GM13977 (cell line): Measurements from ENCODE around the gene CALML6.

Source experiments
- DNase-seq: peaks from one replicate; pipeline ENCODE4 v3.0.0; 2012; ENCODE audit warnings: low spot score
- CTCF ChIP-seq: IDR thresholded peaks from 2 replicates; pipeline ENCODE4 v1.5.1; 2012; ENCODE audit warnings: mild to moderate bottlenecking, control low read depth; ENCODE audit not compliant: insufficient read depth; ENCODE audit errors: extremely low read depth, missing control alignments
- in situ Hi-C: fragments of 300-500 bp; cut with MboI; formaldehyde crosslinking; loops from one replicate; pipeline ENCODE4 v1.12.0; 2022; ENCODE audit warnings: low sequenced_read_pairs, low pct_unique_long_range_greater_than_20kb, mixed read lengths, inconsistent platforms; ENCODE audit not compliant: unreplicated experiment

Gene CALML6

DNA sequence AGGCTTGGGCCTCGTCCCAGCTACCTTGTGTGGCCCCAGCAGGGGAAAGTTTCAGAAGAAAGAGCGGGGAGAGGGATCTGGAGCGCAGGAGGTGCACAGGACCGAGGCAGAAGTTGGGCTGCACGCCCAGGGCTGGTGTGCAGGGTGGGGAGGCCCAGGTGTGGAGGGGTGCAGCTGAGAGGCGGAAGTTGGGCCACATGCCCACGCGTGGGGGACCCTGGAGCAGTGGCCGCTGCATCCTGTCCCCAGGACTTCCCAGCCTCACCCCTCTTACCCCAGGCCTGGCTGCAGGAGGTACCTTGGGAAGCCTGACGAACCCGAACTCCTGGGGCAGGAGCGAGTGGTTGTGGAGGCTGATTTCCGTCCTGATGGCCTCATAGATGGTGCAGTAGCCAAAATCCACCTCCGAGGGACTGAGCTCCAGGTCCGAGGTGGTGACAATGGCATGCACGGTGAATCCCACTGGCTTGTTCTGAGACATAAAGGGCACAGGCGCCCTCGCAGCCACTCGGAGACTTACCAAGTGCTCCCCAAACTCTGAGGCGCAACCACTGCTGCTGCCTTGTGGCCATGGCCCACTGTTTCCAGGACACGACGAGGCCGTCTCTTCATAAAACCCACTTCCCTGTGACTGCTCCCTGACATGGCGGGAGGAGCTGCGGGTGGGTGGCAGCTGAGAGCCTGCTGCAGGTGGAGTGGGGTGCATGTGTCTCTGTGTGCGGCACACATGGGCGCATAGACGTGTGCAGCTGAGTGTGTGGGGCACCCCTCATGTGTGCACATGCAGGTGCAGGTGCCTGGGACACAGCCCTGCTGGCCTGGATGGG lies 24.4 kb downstream of the CALML6 start:
- TF ChIP-seq CTCF = no peak
- in situ Hi-C loops = no loop called here
- no peak for DNase-seq

DNA sequence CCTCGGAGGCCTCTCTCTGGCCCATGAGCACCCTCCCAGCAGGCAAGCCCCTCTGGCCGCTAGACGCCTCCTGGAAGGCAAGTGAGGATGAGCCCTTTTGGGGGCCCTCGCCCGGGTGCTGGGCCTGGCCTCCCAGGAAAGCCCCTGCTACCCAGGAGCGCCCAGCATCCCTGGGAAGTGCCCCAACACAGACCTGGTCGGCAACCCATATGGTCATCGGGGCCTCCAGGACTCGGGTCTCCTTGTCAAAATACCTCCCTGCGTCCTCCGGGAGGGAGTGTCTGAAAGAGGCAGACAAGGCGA lies 25.0 kb downstream of the CALML6 start:
- in situ Hi-C loops = no loop called here
- TF ChIP-seq CTCF = no peak
- DNase-seq = no peak

DNA sequence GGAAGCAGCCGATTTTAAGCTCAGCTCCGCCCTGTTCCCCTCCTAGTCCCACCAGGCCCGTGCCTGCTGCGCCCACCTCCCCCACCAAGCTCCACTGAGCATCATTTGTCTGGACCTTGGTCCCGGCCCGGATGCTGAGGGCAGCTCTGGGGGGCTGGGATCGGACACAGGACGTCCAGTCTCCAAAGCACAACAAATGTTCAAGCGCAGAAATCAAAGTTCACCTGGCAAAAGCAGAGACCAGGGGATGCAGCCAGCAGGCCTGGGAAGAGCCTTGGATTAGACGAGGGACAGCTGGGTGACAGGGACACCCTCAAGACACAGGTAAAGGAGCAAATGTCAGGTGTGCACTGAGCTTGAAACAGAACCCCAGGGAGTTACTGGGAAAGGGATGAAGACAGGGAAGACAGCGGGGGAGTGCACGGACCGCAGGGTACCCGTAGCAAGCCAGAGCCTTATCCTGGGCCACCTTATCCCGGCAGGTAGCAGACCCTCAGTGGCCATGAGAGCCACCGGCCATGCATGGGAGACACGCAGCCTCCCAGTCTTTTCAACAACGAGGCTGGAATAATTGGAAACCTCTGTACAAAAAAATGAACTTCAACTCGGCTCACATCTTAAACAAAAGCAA lies 26.3 kb downstream of the CALML6 start:
- in situ Hi-C loops = no loop called here
- no peak for TF ChIP-seq CTCF

GRCh38 chr1:1941868-1942752 lies 27.1 kb downstream of the CALML6 start:
- DNase-seq = no peak
- in situ Hi-C loops = no loop called here
- TF ChIP-seq CTCF = no peak

More for the DNA sequence above, 26.3 kb downstream of the CALML6 start:
- no peak for DNase-seq

- in situ Hi-C loops = no loop called here
These were observed 27.9 kb downstream of the CALML6 start for GRCh38 chr1:1942753-1943656.

More at GRCh38 chr1:1942753-1943656, 27.9 kb downstream of the CALML6 start:
- DNase-seq = no peak
- TF ChIP-seq CTCF = no peak
